NB4 (cell line): Measurements from ENCODE around the gene OXA1L.
"Not testable (repeated sequence)": the region's sequence is repeated elsewhere in the genome, so short reads cannot be mapped to it uniquely, and the experiment has no call there.

ENCODE experiments used
- DNase-seq: peaks from one replicate; pipeline ENCODE4 v3.0.0; 2010; ENCODE audit warnings: low read depth
- H3K4me3 ChIP-seq: one replicate; pipeline ENCODE4 v1.5.1; 2011; ENCODE audit warnings: mild to moderate bottlenecking, low read depth, low read length, moderate library complexity
- MYC ChIP-seq: IDR thresholded peaks from 2 replicates; pipeline ENCODE4 v1.6.1; 2011; ENCODE audit warnings: low read depth, low read length
- POLR2A ChIP-seq: IDR thresholded peaks from 2 replicates; pipeline ENCODE4 v1.6.1; 2011; ENCODE audit warnings: mild to moderate bottlenecking; ENCODE audit not compliant: insufficient read length; ENCODE audit errors: extremely low read depth
- TF ChIP-seq, protein P1 (sequence below): IDR thresholded peaks from one replicate; pipeline ENCODE4 v1.5.1; 2012; ENCODE audit warnings: low read depth, low read length
- TF ChIP-seq, protein P2 (sequence below): IDR thresholded peaks from 2 replicates; pipeline ENCODE4 v1.6.1; 2011; ENCODE audit warnings: low read depth, low read length

OXA1L gene

DNA sequence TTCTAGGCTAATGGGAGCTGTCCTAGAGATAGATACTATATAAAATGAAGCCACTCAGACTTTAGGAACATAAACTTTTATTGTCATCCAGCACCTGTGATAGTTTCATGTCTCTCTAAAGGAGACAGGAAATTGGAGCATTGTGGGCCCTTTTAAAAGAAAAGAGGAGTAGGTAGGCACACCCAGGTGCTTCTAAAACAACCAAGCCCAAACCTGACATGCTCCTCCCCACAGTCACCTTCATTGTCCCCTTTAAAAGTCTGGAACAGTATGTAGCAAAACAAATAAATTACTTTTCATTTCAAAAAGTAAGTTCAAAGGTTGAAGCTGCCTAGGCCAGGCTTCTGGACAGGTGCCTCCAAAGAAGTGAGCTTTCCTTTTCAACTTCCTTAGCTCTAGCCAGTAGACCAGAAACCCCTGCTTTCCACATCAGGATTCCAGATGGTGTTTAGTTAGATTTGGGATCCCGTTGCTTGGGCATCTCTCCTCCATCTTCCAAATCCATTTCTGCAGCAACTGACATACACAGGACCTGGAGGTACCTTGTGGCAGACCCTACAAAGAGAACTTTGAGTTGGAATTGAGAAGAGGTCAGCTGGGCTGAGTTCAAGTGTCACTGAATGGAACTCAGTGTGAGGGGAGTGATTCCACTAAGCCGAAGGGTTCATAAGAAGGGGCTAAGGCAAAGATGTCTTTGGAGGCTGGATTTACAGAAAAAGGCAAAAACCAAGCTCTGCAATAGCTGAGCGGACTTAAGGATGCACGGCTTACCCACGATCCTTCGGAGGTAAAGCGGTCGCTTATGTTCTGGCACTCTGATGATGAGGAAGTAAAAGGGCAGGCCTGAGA lies 6.9 kb downstream of the OXA1L start:
- no peak for DNase-seq
- TF ChIP-seq MYC = no peak
- TF ChIP-seq, protein P1, sequence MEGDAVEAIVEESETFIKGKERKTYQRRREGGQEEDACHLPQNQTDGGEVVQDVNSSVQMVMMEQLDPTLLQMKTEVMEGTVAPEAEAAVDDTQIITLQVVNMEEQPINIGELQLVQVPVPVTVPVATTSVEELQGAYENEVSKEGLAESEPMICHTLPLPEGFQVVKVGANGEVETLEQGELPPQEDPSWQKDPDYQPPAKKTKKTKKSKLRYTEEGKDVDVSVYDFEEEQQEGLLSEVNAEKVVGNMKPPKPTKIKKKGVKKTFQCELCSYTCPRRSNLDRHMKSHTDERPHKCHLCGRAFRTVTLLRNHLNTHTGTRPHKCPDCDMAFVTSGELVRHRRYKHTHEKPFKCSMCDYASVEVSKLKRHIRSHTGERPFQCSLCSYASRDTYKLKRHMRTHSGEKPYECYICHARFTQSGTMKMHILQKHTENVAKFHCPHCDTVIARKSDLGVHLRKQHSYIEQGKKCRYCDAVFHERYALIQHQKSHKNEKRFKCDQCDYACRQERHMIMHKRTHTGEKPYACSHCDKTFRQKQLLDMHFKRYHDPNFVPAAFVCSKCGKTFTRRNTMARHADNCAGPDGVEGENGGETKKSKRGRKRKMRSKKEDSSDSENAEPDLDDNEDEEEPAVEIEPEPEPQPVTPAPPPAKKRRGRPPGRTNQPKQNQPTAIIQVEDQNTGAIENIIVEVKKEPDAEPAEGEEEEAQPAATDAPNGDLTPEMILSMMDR = no peak
- TF ChIP-seq, protein P2, sequence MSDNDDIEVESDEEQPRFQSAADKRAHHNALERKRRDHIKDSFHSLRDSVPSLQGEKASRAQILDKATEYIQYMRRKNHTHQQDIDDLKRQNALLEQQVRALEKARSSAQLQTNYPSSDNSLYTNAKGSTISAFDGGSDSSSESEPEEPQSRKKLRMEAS = no peak
- TF ChIP-seq POLR2A = no peak
- H3K4me3 ChIP-seq = no peak overlapping the region

DNA sequence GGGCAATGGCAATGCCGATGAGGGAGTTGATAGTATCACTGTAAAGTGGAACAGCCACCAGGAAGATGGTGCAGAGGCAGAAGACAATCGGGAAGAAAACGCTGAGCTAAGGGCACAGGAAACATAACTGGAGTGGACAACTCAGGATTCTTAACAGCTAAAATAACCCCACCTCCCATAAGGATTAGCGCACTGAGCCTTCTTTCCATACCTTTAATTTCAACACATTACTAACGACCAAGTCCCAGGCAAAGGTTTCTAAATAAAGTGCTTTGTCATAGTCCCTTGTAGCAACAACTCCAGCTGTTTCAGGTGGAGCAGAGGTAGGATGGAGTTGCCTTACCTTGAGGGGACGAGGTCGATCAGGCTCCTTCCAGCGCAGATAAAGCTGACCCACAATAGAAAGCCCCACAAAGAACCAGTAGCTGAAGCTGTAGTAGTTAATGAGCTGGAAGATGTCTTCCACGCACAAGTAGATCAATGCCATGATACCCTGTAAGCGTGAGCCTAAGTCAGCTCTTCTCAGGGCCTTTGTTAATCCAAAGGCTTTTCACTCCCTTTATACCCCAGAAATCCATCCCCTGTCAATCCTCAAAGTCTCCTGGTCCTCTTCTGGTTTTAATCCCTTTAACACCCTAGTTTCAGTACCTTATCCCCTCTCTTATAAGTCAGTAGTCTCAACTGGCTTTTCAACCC lies 7.7 kb downstream of the OXA1L start:
- no peak overlapping the region for H3K4me3 ChIP-seq
- TF ChIP-seq MYC (no peak), POLR2A (no peak)
- TF ChIP-seq, protein P1 = no peak
- TF ChIP-seq, protein P2 = no peak
- DNase-seq = no peak

DNA sequence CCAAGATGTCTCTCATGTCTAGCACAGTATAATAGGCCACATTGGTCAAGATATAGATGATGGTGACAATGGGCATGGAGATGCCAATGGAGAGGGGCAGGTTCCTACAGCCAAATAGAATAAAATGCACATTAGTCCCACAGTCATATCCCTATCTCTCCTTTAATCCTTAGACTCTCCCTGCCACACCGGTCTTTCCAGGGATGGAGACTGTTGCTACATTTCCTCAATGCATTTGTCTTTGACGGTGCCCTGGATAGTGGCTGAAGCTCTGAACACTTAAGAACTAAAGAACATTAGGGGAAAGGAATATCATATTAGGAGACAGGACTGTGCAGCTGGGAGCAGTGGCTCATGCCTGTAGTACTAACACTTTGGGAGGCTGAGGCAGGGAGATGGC lies 9.7 kb downstream of the OXA1L start:
- DNase-seq = no peak
- TF ChIP-seq MYC (no peak), POLR2A (no peak)
- TF ChIP-seq, protein P2 = no peak
- TF ChIP-seq, protein P1 = no peak
- H3K4me3 ChIP-seq = no peak overlapping the region

DNA sequence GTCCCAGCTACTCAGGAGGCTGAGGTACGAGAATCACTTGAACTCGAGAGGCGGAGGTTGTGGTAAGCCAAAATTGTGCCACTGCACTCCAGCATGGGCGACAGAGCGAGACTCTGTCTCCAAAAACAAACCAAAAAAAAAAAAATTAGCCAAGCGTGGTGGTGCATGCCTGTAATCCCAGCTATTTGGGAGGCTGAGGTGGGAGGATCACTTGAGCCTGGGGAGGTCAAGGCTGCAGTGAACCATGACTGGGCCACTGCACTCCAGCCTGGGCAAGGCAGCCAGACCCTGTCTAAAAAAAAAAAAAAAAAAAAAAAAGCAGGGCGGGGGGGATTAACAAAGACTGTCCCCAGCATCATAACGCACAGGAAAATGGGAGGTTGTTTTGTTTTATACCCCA lies 10.4 kb downstream of the OXA1L start:
- H3K4me3 ChIP-seq, DNase-seq: not testable (repeated sequence)

DNA sequence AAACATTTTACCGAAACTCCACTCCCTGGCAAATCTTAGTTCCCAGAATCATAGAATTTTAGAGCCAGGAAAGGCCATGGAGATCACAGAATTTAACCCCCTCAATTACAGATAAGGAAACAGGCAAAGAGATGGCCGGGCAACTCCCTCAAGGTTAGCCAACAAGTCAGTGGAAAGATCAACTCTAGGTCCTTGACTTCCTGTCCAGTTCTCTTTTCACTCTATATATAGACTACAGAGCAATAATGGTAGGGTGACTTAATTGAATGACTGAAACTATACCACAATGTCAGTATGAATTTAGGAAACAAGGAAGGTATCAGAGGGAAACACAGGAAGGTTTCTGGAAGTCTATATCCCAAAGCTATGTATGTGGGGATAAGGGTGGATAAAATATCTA lies 11.6 kb downstream of the OXA1L start:
- TF ChIP-seq, protein P1 = no peak
- TF ChIP-seq, protein P2 = no peak
- no peak for TF ChIP-seq POLR2A
- TF ChIP-seq MYC = no peak
- no peak for DNase-seq

DNA sequence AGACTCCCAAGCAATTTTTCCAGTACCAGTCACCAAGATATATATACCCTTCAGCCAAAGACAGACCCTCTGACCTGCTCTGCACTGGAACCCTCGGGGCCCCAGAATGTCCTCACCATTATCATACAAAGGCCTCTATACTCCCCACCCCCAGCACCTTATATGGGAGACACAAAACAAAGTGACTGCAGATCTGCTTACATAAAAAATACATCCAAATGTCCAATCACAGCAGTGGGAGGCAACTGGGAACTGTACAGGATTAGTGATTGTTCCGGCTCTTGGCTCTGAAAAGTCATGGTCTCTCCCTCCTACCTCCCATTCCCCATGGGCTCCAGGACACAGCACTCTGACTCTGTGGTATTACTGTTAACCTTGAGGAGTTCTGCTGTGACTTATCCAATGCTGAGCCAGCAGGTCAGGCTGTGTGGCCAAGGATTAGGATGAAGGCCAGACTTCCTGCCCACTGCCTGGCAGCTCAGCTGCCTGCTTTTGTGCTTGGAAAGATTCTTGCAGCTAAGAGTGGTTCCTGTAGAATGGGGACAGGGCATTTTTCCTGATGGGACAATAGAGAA lies 13.7 kb downstream of the OXA1L start:
- TF ChIP-seq MYC (no peak), POLR2A (no peak)
- TF ChIP-seq, protein P2 = no peak
- TF ChIP-seq, protein P1 = no peak
- DNase-seq = no peak
- no peak overlapping the region for H3K4me3 ChIP-seq

More for the DNA sequence above, 11.6 kb downstream of the OXA1L start:
- H3K4me3 ChIP-seq = no peak overlapping the region
